Superior temporal gyrus (tissue), 1 donor: Measurements from ENCODE around the gene ASRGL1.

Source experiments
- DNase-seq: peaks from one replicate; pipeline ENCODE4 v3.0.0-alpha.2; 2016; ENCODE audit errors: extremely low spot score

ASRGL1 gene

GRCh38 chr11:62392506-62392905, 55.3 kb downstream of the ASRGL1 start:
- DNase-seq = no peak

GRCh38 chr11:62393061-62393611, 55.9 kb downstream of the ASRGL1 start:
- DNase-seq = no peak

- no peak for DNase-seq
Measured at GRCh38 chr11:62393735-62394134, 56.5 kb downstream of the ASRGL1 start.

GRCh38 chr11:62394825-62395538, 57.7 kb downstream of the ASRGL1 start:
- DNase-seq = peak; percentile 98

- no peak for DNase-seq
Measured at GRCh38 chr11:62395885-62396551, 58.8 kb downstream of the ASRGL1 start.

- DNase-seq = no peak
Measured at GRCh38 chr11:62398011-62398994, 61.1 kb downstream of the ASRGL1 start.

- DNase-seq = no peak
Measured at GRCh38 chr11:62399172-62399877, 62.1 kb downstream of the ASRGL1 start.

- no peak for DNase-seq
Measured at GRCh38 chr11:62399878-62400266, 62.6 kb downstream of the ASRGL1 start.

GRCh38 chr11:62400281-62400680, 63.0 kb downstream of the ASRGL1 start:
- no peak for DNase-seq

GRCh38 chr11:62400760-62401159, 63.5 kb downstream of the ASRGL1 start:
- peak; percentile 69 for DNase-seq

- no peak for DNase-seq
Measured at GRCh38 chr11:62401356-62401755, 64.1 kb downstream of the ASRGL1 start.

- no peak for DNase-seq
Measured at GRCh38 chr11:62401811-62402210, 64.6 kb downstream of the ASRGL1 start.

GRCh38 chr11:62402226-62402959, 65.1 kb downstream of the ASRGL1 start:
- no peak for DNase-seq

- no peak for DNase-seq
Measured at GRCh38 chr11:62402960-62403730, 65.9 kb downstream of the ASRGL1 start.

- DNase-seq = no peak
Measured at GRCh38 chr11:62404435-62404834, 67.2 kb downstream of the ASRGL1 start.

GRCh38 chr11:62404901-62405300, 67.7 kb downstream of the ASRGL1 start:
- no peak for DNase-seq

- no peak for DNase-seq
Measured at GRCh38 chr11:62406034-62406433, 68.8 kb downstream of the ASRGL1 start.

GRCh38 chr11:62409831-62410230, 72.6 kb downstream of the ASRGL1 start:
- DNase-seq = no peak

GRCh38 chr11:62410972-62411371, 73.7 kb downstream of the ASRGL1 start:
- DNase-seq = no peak

GRCh38 chr11:62411524-62411923, 74.3 kb downstream of the ASRGL1 start:
- DNase-seq = peak; percentile 64
